WTC11 (cell line): ENCODE results near the gene PREX1. TPM values are rescaled to one million over a fixed set of nuclear protein-coding genes. Genes with fewer than 3 reads are reported as not detected.

Source experiments
- ATAC-seq: fragments of 200-7000 bp; cut with Tn5 transposase; 2 replicates; pipeline ENCODE4 v1.10.0; 2021; ENCODE audit warnings: mild to moderate bottlenecking, moderate library complexity
- CTCF ChIA-PET: fragments of 300-600 bp; sonication (Branson Sonifier 250); formaldehyde crosslinking; loops from one replicate; lab custom pipeline; 2021; ENCODE audit warnings: antibody characterized with exemption; lab: Charles Lee
- POLR2A ChIA-PET: fragments of 350-600 bp; sonication (Branson Sonifier 250); formaldehyde crosslinking; loops from one replicate; lab custom pipeline; 2021; ENCODE audit warnings: antibody characterized with exemption; lab: Charles Lee
- DNase-seq: peaks from one replicate; pipeline ENCODE4 v3.0.0; 2021; ENCODE audit warnings: low spot score
- H3K27ac Mint-ChIP-seq: 2 replicates; pipeline ENCODE4 v1.8.0; 2021; ENCODE audit warnings: mixed read lengths
- H3K27me3 Mint-ChIP-seq: 2 replicates; pipeline ENCODE4 v1.8.0; 2021; ENCODE audit warnings: low read depth, mild to moderate bottlenecking, moderate library complexity, mixed read lengths
- H3K36me3 Mint-ChIP-seq: 2 replicates; pipeline ENCODE4 v1.8.0; 2021; ENCODE audit warnings: mixed read lengths
- H3K4me1 Mint-ChIP-seq: 2 replicates; pipeline ENCODE4 v1.8.0; 2022; ENCODE audit warnings: mixed read lengths
- H3K4me3 Mint-ChIP-seq: 2 replicates; pipeline ENCODE4 v1.8.0; 2021; ENCODE audit warnings: mild to moderate bottlenecking, moderate library complexity, mixed read lengths
- H3K9me3 Mint-ChIP-seq: 2 replicates; pipeline ENCODE4 v1.8.0; 2021; ENCODE audit warnings: mixed read lengths
- ARID4B ChIP-seq: sonication (generic); formaldehyde crosslinking; IDR thresholded peaks from 2 replicates; pipeline ENCODE4 v1.8.0; 2023; ENCODE audit warnings: missing genetic modification reagents, mild to moderate bottlenecking, borderline replicate concordance
- CREB1 ChIP-seq: sonication (generic); formaldehyde crosslinking; IDR thresholded peaks from 2 replicates; pipeline ENCODE4 v1.8.0; 2023; ENCODE audit warnings: mild to moderate bottlenecking, missing genetic modification reagents
- ETV6 ChIP-seq: sonication (generic); formaldehyde crosslinking; IDR thresholded peaks from 2 replicates; pipeline ENCODE4 v1.8.1; 2022; ENCODE audit warnings: mild to moderate bottlenecking, missing genetic modification reagents
- GTF2I ChIP-seq: fragments of 250-450 bp; sonication (Bioruptor Pico); conservative IDR thresholded peaks from 2 replicates; pipeline ENCODE4 v1.4.0; 2021; ENCODE audit warnings: mild to moderate bottlenecking
- HMGA2 ChIP-seq: fragments of 250-450 bp; sonication (Bioruptor Pico); IDR thresholded peaks from 2 replicates; pipeline ENCODE4 v1.4.0; 2021; ENCODE audit warnings: mild to moderate bottlenecking, moderate library complexity
- IRF1 ChIP-seq: sonication (generic); formaldehyde crosslinking; IDR thresholded peaks from 2 replicates; pipeline ENCODE4 v1.8.0; 2023; ENCODE audit warnings: missing genetic modification reagents
- IRF2 ChIP-seq: sonication (generic); formaldehyde crosslinking; IDR thresholded peaks from 2 replicates; pipeline ENCODE4 v1.8.0; 2022; ENCODE audit warnings: low read depth, missing genetic modification reagents, borderline replicate concordance
- JUN ChIP-seq: sonication (generic); formaldehyde crosslinking; IDR thresholded peaks from 2 replicates; pipeline ENCODE4 v1.8.0; 2023; ENCODE audit warnings: mild to moderate bottlenecking, missing genetic modification reagents
- MLX ChIP-seq: sonication (generic); formaldehyde crosslinking; IDR thresholded peaks from 2 replicates; pipeline ENCODE4 v1.8.1; 2023; ENCODE audit warnings: mild to moderate bottlenecking, missing genetic modification reagents, moderate library complexity
- NFATC4 ChIP-seq: fragments of 250-450 bp; sonication (Bioruptor Pico); IDR thresholded peaks from 2 replicates; pipeline ENCODE4 v1.9.0; 2021; ENCODE audit warnings: mild to moderate bottlenecking
- NR1H2 ChIP-seq: sonication (generic); formaldehyde crosslinking; IDR thresholded peaks from 2 replicates; pipeline ENCODE4 v1.9.0; 2021; ENCODE audit warnings: mild to moderate bottlenecking, moderate library complexity, missing genetic modification reagents
- PRRX2 ChIP-seq: fragments of 250-450 bp; sonication (Bioruptor Pico); IDR thresholded peaks from 2 replicates; pipeline ENCODE4 v1.8.0; 2021; ENCODE audit warnings: mild to moderate bottlenecking
- RORB ChIP-seq: fragments of 250-450 bp; sonication (Bioruptor Pico); IDR thresholded peaks from 2 replicates; pipeline ENCODE4 v1.9.0; 2021; ENCODE audit warnings: mild to moderate bottlenecking
- TP53 ChIP-seq: sonication (generic); formaldehyde crosslinking; IDR thresholded peaks from 2 replicates; pipeline ENCODE4 v1.8.1; 2023; ENCODE audit warnings: mild to moderate bottlenecking, missing genetic modification reagents
- USF1 ChIP-seq: sonication (generic); formaldehyde crosslinking; IDR thresholded peaks from 2 replicates; pipeline ENCODE4 v1.8.0; 2022; ENCODE audit warnings: mild to moderate bottlenecking, missing genetic modification reagents
- ZNF138 ChIP-seq: sonication (generic); formaldehyde crosslinking; conservative IDR thresholded peaks from 2 replicates; pipeline ENCODE4 v1.8.1; 2022; ENCODE audit warnings: mild to moderate bottlenecking, moderate library complexity, missing genetic modification reagents
- ZNF416 ChIP-seq: fragments of 250-450 bp; sonication (Bioruptor Pico); IDR thresholded peaks from 2 replicates; pipeline ENCODE4 v1.9.0; 2021; ENCODE audit warnings: mild to moderate bottlenecking, inconsistent platforms
- total RNA-seq: library from RNA; stranded (reverse); gene quantifications from 3 replicates; pipeline ENCODE4 v1.2.3, GENCODE V29; 2021
- TF ChIP-seq, protein P1 (sequence below): sonication (generic); formaldehyde crosslinking; conservative IDR thresholded peaks from 2 replicates; pipeline ENCODE4 v1.8.1; 2022; ENCODE audit warnings: mild to moderate bottlenecking, missing genetic modification reagents
- TF ChIP-seq, protein P2 (sequence below): fragments of 250-450 bp; sonication (Bioruptor Pico); IDR thresholded peaks from 2 replicates; pipeline ENCODE4 v1.9.0; 2021; ENCODE audit warnings: mild to moderate bottlenecking
- TF ChIP-seq, protein P3 (sequence below): fragments of 250-450 bp; sonication (Bioruptor Pico); IDR thresholded peaks from 2 replicates; pipeline ENCODE4 v1.8.0; 2021; ENCODE audit warnings: mild to moderate bottlenecking
- TF ChIP-seq, protein P4 (sequence below): sonication (generic); formaldehyde crosslinking; IDR thresholded peaks from 2 replicates; pipeline ENCODE4 v1.8.1; 2023; ENCODE audit warnings: mild to moderate bottlenecking, missing genetic modification reagents, moderate library complexity

Gene PREX1
- total RNA-seq, 1 experiment from 2014 or later, result 17.3 TPM

DNA sequence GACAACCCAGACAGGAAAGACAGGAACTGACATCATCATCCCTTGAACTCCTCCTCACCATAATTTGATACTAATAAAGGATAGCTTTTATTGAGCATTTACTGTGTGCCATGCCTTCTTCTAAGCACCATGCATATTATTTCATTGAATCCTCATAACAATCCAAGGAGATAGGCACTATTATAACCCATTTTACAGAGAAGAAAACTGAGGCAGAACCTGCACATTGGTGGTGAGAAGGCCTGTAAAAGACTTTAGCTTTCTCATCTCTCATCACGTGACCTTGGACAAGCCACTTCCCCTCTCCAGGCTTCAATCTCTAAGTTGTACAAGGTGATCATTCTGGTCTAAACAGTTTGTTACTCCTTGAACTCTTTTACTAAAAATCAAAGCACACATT lies 34.5 kb upstream of the PREX1 start:
- H3K9me3 Mint-ChIP-seq, result no peaks in the 10 kb centered on the region
- no peak overlapping the region for H3K27ac Mint-ChIP-seq
- ChIA-PET POLR2A (interaction anchor here (0.7 kb wide), 1 partner anchor 428 kb away, joined by 3 read pairs; no protein-coding TSS in a partner anchor), CTCF (no interaction called here)
- TF ChIP-seq ZNF416 (CRISPR knock-in tag) (no peak), TP53 (CRISPR knock-in tag) (no peak), USF1 (CRISPR knock-in tag) (no peak)
- no peak for DNase-seq
- H3K4me3 Mint-ChIP-seq, result no peak overlapping the region
- H3K36me3 Mint-ChIP-seq, result no peaks in the 10 kb centered on the region
- no peaks in the 10 kb centered on the region for H3K27me3 Mint-ChIP-seq
- no peaks in the 10 kb centered on the region for H3K4me1 Mint-ChIP-seq
- ATAC-seq, result no peak

DNA sequence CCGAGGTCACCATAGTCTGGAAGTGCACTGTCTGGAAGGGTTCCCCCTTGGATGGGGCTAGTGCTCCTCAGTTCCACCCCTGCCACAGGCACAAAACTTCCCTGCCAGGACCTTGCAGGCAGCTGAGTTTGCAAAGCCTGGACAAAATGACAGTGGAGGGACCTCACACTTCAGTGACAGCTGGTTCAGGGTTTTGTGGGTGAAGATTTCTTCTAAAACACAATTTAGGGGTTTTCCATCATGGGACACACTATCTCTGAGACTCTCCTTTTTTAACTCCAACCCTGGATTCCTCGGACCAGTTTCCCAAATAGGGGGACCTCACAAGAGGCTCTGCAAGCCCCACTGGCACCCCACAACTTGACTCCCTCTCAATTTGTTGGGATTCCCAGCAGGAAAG lies 33.6 kb upstream of the PREX1 start:
- H3K36me3 Mint-ChIP-seq, result no peaks in the 10 kb centered on the region
- CTCF ChIA-PET, result no interaction called here

DNA sequence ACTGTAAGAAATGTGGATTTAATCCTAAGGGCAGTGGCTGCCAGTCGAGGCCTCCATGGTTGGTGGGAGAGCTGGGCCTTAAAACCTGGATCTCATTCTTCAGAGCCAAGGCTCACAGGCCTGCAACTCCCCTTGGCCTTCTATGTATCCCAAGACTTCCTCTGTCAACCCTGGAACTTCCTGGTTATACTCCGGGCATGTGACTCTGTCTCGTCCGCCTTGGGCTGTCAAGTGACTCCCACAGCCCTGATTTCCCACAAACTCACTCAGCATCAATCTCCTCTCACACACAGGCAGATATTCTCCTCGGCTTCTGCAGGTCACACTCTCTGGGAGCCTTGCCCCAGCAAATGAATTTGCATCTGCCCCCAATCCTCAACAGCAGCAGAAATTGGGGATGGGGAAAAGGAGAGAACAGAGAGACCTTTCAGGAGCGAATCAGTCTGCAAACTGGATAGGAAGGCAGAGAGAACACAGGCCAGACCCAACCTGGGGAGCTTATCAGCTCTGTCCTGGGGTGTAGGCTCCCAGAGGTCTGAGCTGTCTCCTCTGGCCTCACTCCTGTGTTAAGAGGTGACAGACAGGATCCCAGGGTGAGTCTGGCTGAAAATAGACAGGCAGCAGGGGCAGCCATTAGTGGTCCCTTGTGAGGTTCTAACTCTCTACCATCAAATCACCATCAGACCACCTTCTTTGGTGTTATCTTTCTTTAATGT lies 30.4 kb upstream of the PREX1 start:
- Mint-ChIP-seq H3K27ac (no peak overlapping the region), H3K4me3 (no peak overlapping the region), H3K36me3 (no peaks in the 10 kb centered on the region), H3K27me3 (no peaks in the 10 kb centered on the region), H3K9me3 (no peaks in the 10 kb centered on the region), H3K4me1 (peaks cover 7% of the 10 kb centered on the region)
- ATAC-seq (no peak), DNase-seq (no peak)
- POLR2A ChIA-PET, result no interaction called here
- CTCF ChIA-PET, result interaction anchor here (1.4 kb wide), 1 partner anchor 160 kb away, joined by 3 read pairs; no protein-coding TSS in a partner anchor
- TF ChIP-seq ETV6, result no peak
- no peak for TF ChIP-seq ARID4B (CRISPR knock-in tag)
- TF ChIP-seq, protein P1, sequence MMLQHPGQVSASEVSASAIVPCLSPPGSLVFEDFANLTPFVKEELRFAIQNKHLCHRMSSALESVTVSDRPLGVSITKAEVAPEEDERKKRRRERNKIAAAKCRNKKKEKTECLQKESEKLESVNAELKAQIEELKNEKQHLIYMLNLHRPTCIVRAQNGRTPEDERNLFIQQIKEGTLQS (CRISPR knock-in tag), result no peak
- no peak for TF ChIP-seq NFATC4
- TF ChIP-seq, protein P2, sequence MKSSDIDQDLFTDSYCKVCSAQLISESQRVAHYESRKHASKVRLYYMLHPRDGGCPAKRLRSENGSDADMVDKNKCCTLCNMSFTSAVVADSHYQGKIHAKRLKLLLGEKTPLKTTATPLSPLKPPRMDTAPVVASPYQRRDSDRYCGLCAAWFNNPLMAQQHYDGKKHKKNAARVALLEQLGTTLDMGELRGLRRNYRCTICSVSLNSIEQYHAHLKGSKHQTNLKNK (CRISPR knock-in tag), result no peak
- no peak for TF ChIP-seq RORB (CRISPR knock-in tag)
- no peak for TF ChIP-seq GTF2I (CRISPR knock-in tag)
- TF ChIP-seq PRRX2, result no peak
- TF ChIP-seq, protein P3, sequence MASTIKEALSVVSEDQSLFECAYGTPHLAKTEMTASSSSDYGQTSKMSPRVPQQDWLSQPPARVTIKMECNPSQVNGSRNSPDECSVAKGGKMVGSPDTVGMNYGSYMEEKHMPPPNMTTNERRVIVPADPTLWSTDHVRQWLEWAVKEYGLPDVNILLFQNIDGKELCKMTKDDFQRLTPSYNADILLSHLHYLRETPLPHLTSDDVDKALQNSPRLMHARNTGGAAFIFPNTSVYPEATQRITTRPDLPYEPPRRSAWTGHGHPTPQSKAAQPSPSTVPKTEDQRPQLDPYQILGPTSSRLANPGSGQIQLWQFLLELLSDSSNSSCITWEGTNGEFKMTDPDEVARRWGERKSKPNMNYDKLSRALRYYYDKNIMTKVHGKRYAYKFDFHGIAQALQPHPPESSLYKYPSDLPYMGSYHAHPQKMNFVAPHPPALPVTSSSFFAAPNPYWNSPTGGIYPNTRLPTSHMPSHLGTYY (CRISPR knock-in tag), result no peak
- no peak for TF ChIP-seq HMGA2 (CRISPR knock-in tag)
- TF ChIP-seq MLX, result no peak
- no peak for TF ChIP-seq NR1H2
- no peak for TF ChIP-seq CREB1
- no peak for TF ChIP-seq ZNF138 (CRISPR knock-in tag)
- TF ChIP-seq, protein P4, sequence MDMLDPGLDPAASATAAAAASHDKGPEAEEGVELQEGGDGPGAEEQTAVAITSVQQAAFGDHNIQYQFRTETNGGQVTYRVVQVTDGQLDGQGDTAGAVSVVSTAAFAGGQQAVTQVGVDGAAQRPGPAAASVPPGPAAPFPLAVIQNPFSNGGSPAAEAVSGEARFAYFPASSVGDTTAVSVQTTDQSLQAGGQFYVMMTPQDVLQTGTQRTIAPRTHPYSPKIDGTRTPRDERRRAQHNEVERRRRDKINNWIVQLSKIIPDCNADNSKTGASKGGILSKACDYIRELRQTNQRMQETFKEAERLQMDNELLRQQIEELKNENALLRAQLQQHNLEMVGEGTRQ (CRISPR knock-in tag), result no peak
- no peak for TF ChIP-seq IRF2 (CRISPR knock-in tag)
- no peak for TF ChIP-seq JUN (CRISPR knock-in tag)

More for the DNA sequence above, 33.6 kb upstream of the PREX1 start:
- TF ChIP-seq IRF1 (CRISPR knock-in tag), result no peak
- Mint-ChIP-seq H3K27me3 (no peaks in the 10 kb centered on the region), H3K4me1 (no peaks in the 10 kb centered on the region), H3K4me3 (no peak overlapping the region), H3K27ac (no peak overlapping the region), H3K9me3 (no peaks in the 10 kb centered on the region)
- ATAC-seq (no peak), DNase-seq (no peak)
- POLR2A ChIA-PET, result no interaction called here
